GM19328 (cell line): ENCODE results near the gene CEP112.

Experiments used
- ATAC-seq: cut with Tn5 transposase; IDR thresholded peaks from one replicate; pipeline ENCODE4 v1.9.1; 2021; ENCODE audit warnings: mild to moderate bottlenecking, moderate library complexity; ENCODE audit not compliant: unreplicated experiment

Gene CEP112

GRCh38 chr17:65998675-65999074 is 193.3 kb downstream of the CEP112 start:
- no peak for ATAC-seq

GRCh38 chr17:65994679-65995078 is 197.3 kb downstream of the CEP112 start:
- ATAC-seq, result no peak

- ATAC-seq, result no peak
These were observed 197.8 kb downstream of the CEP112 start for GRCh38 chr17:65994114-65994513.

- ATAC-seq, result no peak
These were observed 201.3 kb downstream of the CEP112 start for GRCh38 chr17:65990593-65990992.

GRCh38 chr17:65988451-65988850 is 203.5 kb downstream of the CEP112 start:
- no peak for ATAC-seq

GRCh38 chr17:65987988-65988387 is 203.9 kb downstream of the CEP112 start:
- no peak for ATAC-seq

GRCh38 chr17:65985571-65985970 is 206.4 kb downstream of the CEP112 start:
- no peak for ATAC-seq

- no peak for ATAC-seq
These were observed 207.6 kb downstream of the CEP112 start for GRCh38 chr17:65984299-65984698.

GRCh38 chr17:65978871-65979270 is 213.1 kb downstream of the CEP112 start:
- ATAC-seq, result no peak

GRCh38 chr17:65977041-65977440 is 214.9 kb downstream of the CEP112 start:
- ATAC-seq, result no peak

GRCh38 chr17:65975878-65976277 is 216.1 kb downstream of the CEP112 start:
- ATAC-seq, result no peak

- ATAC-seq, result no peak
These were observed 218.7 kb downstream of the CEP112 start for GRCh38 chr17:65973237-65973636.

- no peak for ATAC-seq
These were observed 224.6 kb downstream of the CEP112 start for GRCh38 chr17:65967372-65967771.

GRCh38 chr17:65966072-65966695 is 225.7 kb downstream of the CEP112 start:
- no peak for ATAC-seq

GRCh38 chr17:65963179-65963578 is 228.8 kb downstream of the CEP112 start:
- ATAC-seq, result no peak

- no peak for ATAC-seq
These were observed 232.3 kb downstream of the CEP112 start for GRCh38 chr17:65959630-65960029.

GRCh38 chr17:65956814-65957213 is 235.1 kb downstream of the CEP112 start:
- no peak for ATAC-seq

- ATAC-seq, result no peak
These were observed 237.8 kb downstream of the CEP112 start for GRCh38 chr17:65954148-65954449.

- no peak for ATAC-seq
These were observed 238.4 kb downstream of the CEP112 start for GRCh38 chr17:65953316-65954147.

- ATAC-seq, result no peak
These were observed 239.3 kb downstream of the CEP112 start for GRCh38 chr17:65952586-65952985.

- ATAC-seq, result no peak
These were observed 239.9 kb downstream of the CEP112 start for GRCh38 chr17:65952015-65952414.

GRCh38 chr17:65947831-65948230 is 244.1 kb downstream of the CEP112 start:
- no peak for ATAC-seq

- ATAC-seq, result no peak
These were observed 249.3 kb downstream of the CEP112 start for GRCh38 chr17:65942592-65942991.
